ENCODE data around the gene PTPN6. TPM values are rescaled to one million over a fixed set of nuclear protein-coding genes. Genes with fewer than 3 reads are reported as not detected.

The PTPN6 gene
- total RNA-seq, 4 donors from 2014 or later: 18.5 to 59.1 (median 39.4) TPM

- TF ChIP-seq POLR2A (IDR thresholded peaks at IDR 0.05) (no peak), EP300 (IDR thresholded peaks at IDR 0.05) (no peak), POLR2AphosphoS5 (IDR thresholded peaks at IDR 0.05) (no peak)
- TF ChIP-seq, protein P1, sequence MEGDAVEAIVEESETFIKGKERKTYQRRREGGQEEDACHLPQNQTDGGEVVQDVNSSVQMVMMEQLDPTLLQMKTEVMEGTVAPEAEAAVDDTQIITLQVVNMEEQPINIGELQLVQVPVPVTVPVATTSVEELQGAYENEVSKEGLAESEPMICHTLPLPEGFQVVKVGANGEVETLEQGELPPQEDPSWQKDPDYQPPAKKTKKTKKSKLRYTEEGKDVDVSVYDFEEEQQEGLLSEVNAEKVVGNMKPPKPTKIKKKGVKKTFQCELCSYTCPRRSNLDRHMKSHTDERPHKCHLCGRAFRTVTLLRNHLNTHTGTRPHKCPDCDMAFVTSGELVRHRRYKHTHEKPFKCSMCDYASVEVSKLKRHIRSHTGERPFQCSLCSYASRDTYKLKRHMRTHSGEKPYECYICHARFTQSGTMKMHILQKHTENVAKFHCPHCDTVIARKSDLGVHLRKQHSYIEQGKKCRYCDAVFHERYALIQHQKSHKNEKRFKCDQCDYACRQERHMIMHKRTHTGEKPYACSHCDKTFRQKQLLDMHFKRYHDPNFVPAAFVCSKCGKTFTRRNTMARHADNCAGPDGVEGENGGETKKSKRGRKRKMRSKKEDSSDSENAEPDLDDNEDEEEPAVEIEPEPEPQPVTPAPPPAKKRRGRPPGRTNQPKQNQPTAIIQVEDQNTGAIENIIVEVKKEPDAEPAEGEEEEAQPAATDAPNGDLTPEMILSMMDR (IDR thresholded peaks at IDR 0.05): no peak
- Histone ChIP-seq H3K36me3 (peaks cover 82% of the 10 kb centered on the region), H3K4me1 (peaks cover 16% of the 10 kb centered on the region), H3K27me3 (no peaks in the 10 kb centered on the region), H3K4me3 (no peak overlapping the region), H3K9me3 (no peaks in the 10 kb centered on the region), H3K27ac (no peak overlapping the region)
- WGBS: 70% methylated on average over 6 of the region's 6 CpGs
- no peak for DNase-seq (ENCODE audit: low spot score in 2 of 2)
Measured at GRCh38 chr12:6978188-6978587, 27.0 kb downstream of the PTPN6 start.

GRCh38 chr12:6978611-6979011 lies 27.5 kb downstream of the PTPN6 start:
- DNase-seq (ENCODE audit: low spot score in 2 of 2): no peak
- H3K4me3 ChIP-seq: no peak overlapping the region
- peaks cover 16% of the 10 kb centered on the region for H3K4me1 ChIP-seq
- WGBS: 47% methylated on average over 3 of the region's 3 CpGs
- H3K27ac ChIP-seq: peak overlapping the region; percentile 36
- H3K9me3 ChIP-seq: no peaks in the 10 kb centered on the region
- TF ChIP-seq EP300 (IDR thresholded peaks at IDR 0.05) (no peak), POLR2A (IDR thresholded peaks at IDR 0.05) (no peak), POLR2AphosphoS5 (IDR thresholded peaks at IDR 0.05) (no peak)
- TF ChIP-seq, protein P1 (IDR thresholded peaks at IDR 0.05): no peak
- no peaks in the 10 kb centered on the region for H3K27me3 ChIP-seq
- peaks cover 83% of the 10 kb centered on the region for H3K36me3 ChIP-seq

GRCh38 chr12:6979021-6979420 lies 27.9 kb downstream of the PTPN6 start:
- TF ChIP-seq, protein P1 (IDR thresholded peaks at IDR 0.05): no peak
- TF ChIP-seq EP300 (IDR thresholded peaks at IDR 0.05) (no peak), POLR2A (IDR thresholded peaks at IDR 0.05) (no peak), POLR2AphosphoS5 (IDR thresholded peaks at IDR 0.05) (no peak)
- DNase-seq (ENCODE audit: low spot score in 2 of 2): no peak
- H3K27ac ChIP-seq: peak overlapping the region; percentile 36
- peaks cover 79% of the 10 kb centered on the region for H3K36me3 ChIP-seq
- peaks cover 16% of the 10 kb centered on the region for H3K4me1 ChIP-seq
- no peaks in the 10 kb centered on the region for H3K27me3 ChIP-seq
- H3K4me3 ChIP-seq: no peak overlapping the region
- 70% methylated on average over 6 of the region's 6 CpGs for WGBS
- no peaks in the 10 kb centered on the region for H3K9me3 ChIP-seq

DNA sequence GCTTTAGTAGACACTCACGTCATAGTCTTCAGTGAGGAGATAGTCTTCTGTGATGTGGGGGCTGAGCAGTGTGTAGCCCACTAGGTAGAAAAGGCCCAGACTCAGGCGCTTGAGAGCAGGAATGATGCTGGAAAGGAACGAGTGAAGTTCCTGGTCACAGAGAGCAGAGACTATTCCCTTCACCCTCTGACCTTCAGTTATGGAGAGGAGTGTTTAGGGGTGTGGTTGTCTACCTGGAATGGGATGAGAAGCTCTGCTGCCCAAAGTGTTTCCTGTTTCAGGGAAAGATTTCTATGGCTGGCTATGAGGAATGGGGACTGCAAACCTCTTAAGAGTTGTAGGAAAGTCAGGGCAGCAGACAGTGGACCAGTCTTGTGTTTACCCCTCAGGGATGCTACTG lies 28.3 kb downstream of the PTPN6 start:
- H3K4me3 ChIP-seq: no peak overlapping the region
- TF ChIP-seq, protein P1 (IDR thresholded peaks at IDR 0.05): no peak
- no peak for TF ChIP-seq POLR2AphosphoS5 (IDR thresholded peaks at IDR 0.05)
- TF ChIP-seq POLR2A (IDR thresholded peaks at IDR 0.05): no peak
- TF ChIP-seq EP300 (IDR thresholded peaks at IDR 0.05): no peak
- no peaks in the 10 kb centered on the region for H3K9me3 ChIP-seq
- H3K4me1 ChIP-seq: peaks cover 16% of the 10 kb centered on the region
- WGBS: 49% methylated on average over 3 of the region's 3 CpGs
- H3K36me3 ChIP-seq: peaks cover 75% of the 10 kb centered on the region
- DNase-seq (ENCODE audit: low spot score in 2 of 2): no peak
- no peaks in the 10 kb centered on the region for H3K27me3 ChIP-seq
- H3K27ac ChIP-seq: peak overlapping the region; percentile 36

GRCh38 chr12:6980075-6980474 lies 28.9 kb downstream of the PTPN6 start:
- DNase-seq (ENCODE audit: low spot score in 2 of 2): no peak
- TF ChIP-seq POLR2A (IDR thresholded peaks at IDR 0.05): no peak
- no peak for TF ChIP-seq POLR2AphosphoS5 (IDR thresholded peaks at IDR 0.05)
- TF ChIP-seq, protein P1 (IDR thresholded peaks at IDR 0.05): no peak
- no peak for TF ChIP-seq EP300 (IDR thresholded peaks at IDR 0.05)
- H3K27ac ChIP-seq: no peak overlapping the region
- peaks cover 16% of the 10 kb centered on the region for H3K4me1 ChIP-seq
- H3K4me3 ChIP-seq: no peak overlapping the region
- peaks cover 69% of the 10 kb centered on the region for H3K36me3 ChIP-seq
- no peaks in the 10 kb centered on the region for H3K27me3 ChIP-seq
- no peaks in the 10 kb centered on the region for H3K9me3 ChIP-seq
- 94% methylated on average over 3 of the region's 4 CpGs for WGBS

Measured in suprapubic skin (tissue), 4 donors.